RWPE1 (cell line): ENCODE measurements around the gene KLHDC7A.

Source experiments
- CTCF ChIA-PET: fragments of 350-600 bp; sonication (Branson Sonifier 250); formaldehyde crosslinking; extraction: SDS; loops from one replicate; lab custom pipeline; 2021; lab: Yijun Ruan, JAX
- POLR2A ChIA-PET: fragments of 400-600 bp; formaldehyde crosslinking; extraction: SDS; loops from one replicate; lab custom pipeline; 2020; ENCODE audit warnings: antibody characterized with exemption; ENCODE audit not compliant: low non-redundant PET; lab: Yijun Ruan, JAX
- DNase-seq: peaks from one replicate; pipeline ENCODE4 v3.0.0; 2012; ENCODE audit warnings: low spot score
- H3K27ac ChIP-seq: fragments of 450-650 bp; 2 replicates; pipeline ENCODE4 v1.5.1; 2017
- TF ChIP-seq, protein P1 (sequence below): fragments of 450-650 bp; conservative IDR thresholded peaks from 2 replicates; pipeline ENCODE4 v1.5.1; 2017; ENCODE audit warnings: low read depth, mild to moderate bottlenecking

Gene KLHDC7A

DNA sequence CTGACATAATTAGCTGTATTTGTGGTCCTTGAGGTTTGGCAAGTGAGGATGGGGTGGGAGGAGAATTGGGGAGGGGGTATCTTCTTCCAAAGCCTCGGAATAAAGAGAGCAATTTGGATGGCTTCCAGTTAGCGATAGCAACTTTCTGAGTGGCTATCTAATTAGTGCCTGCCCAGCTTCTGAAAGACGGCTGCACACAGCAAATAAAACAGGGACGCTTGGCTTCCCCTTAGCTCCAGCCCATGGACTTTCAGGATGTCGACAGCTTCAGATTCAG, 31.1 kb downstream of the KLHDC7A start:
- CTCF ChIA-PET = no interaction called here
- no peak for DNase-seq
- TF ChIP-seq, protein P1, sequence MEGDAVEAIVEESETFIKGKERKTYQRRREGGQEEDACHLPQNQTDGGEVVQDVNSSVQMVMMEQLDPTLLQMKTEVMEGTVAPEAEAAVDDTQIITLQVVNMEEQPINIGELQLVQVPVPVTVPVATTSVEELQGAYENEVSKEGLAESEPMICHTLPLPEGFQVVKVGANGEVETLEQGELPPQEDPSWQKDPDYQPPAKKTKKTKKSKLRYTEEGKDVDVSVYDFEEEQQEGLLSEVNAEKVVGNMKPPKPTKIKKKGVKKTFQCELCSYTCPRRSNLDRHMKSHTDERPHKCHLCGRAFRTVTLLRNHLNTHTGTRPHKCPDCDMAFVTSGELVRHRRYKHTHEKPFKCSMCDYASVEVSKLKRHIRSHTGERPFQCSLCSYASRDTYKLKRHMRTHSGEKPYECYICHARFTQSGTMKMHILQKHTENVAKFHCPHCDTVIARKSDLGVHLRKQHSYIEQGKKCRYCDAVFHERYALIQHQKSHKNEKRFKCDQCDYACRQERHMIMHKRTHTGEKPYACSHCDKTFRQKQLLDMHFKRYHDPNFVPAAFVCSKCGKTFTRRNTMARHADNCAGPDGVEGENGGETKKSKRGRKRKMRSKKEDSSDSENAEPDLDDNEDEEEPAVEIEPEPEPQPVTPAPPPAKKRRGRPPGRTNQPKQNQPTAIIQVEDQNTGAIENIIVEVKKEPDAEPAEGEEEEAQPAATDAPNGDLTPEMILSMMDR = no peak
- no peak overlapping the region for H3K27ac ChIP-seq
- POLR2A ChIA-PET = no interaction called here

DNA sequence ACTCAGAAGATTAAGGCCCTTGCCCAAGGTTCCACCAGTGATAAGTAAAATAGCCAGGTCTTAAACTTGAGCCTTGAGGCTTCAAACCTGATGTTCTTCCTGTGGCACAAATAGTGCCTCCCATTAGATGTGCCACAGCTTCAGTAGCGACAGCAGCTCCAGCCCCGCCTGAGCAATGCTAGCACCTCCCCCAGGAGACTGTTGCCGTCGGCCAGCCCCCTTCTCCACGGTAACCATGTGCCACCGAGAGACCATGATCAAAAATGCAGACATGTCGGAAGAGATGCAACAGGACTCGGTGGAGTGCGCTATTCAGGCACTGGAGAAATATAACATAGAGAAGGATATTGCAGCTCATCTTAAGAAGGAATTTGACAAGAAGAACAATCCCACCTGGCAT, 32.2 kb downstream of the KLHDC7A start:
- DNase-seq = no peak
- CTCF ChIA-PET = no interaction called here
- H3K27ac ChIP-seq = no peak overlapping the region
- POLR2A ChIA-PET = no interaction called here
- TF ChIP-seq, protein P1 = no peak

- H3K27ac ChIP-seq = no peak overlapping the region
- TF ChIP-seq, protein P1 = no peak
- ChIA-PET POLR2A (no interaction called here), CTCF (no interaction called here)
- DNase-seq = no peak
Measured at GRCh38 chr1:18513995-18514394, 33.3 kb downstream of the KLHDC7A start.

GRCh38 chr1:18515120-18515667, 34.5 kb downstream of the KLHDC7A start:
- CTCF ChIA-PET = interaction anchor here (0.6 to 0.7 kb wide), 2 partner anchors 22 to 808 kb away, joined by 4 to 6 read pairs; no protein-coding TSS in a partner anchor
- TF ChIP-seq, protein P1 = no peak
- POLR2A ChIA-PET = no interaction called here
- no peak overlapping the region for H3K27ac ChIP-seq
- DNase-seq = no peak

DNA sequence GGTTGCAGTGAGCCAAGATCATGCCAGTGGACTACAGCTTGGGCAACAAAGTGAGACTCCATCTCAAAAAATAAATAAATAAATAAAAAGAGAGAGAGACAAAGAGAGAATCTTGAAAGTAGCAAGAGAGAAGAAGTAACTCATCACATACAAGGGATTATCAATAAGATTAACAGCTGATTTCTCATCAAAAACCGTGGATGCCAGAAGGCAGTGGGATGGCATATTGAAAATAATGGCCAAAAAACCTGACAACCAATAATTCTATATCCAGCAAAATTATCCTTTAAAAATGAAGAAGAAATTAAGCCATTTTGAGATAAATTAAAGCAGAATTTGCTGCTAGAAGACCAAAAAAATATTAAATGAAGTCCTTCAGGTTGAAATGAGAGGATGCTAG, 35.7 kb downstream of the KLHDC7A start:
- no peak overlapping the region for H3K27ac ChIP-seq
- DNase-seq = no peak
- CTCF ChIA-PET = interaction anchor here (0.6 kb wide), 1 partner anchor 349 kb away, joined by 3 read pairs; no protein-coding TSS in a partner anchor
- POLR2A ChIA-PET = no interaction called here
- TF ChIP-seq, protein P1 = no peak

DNA sequence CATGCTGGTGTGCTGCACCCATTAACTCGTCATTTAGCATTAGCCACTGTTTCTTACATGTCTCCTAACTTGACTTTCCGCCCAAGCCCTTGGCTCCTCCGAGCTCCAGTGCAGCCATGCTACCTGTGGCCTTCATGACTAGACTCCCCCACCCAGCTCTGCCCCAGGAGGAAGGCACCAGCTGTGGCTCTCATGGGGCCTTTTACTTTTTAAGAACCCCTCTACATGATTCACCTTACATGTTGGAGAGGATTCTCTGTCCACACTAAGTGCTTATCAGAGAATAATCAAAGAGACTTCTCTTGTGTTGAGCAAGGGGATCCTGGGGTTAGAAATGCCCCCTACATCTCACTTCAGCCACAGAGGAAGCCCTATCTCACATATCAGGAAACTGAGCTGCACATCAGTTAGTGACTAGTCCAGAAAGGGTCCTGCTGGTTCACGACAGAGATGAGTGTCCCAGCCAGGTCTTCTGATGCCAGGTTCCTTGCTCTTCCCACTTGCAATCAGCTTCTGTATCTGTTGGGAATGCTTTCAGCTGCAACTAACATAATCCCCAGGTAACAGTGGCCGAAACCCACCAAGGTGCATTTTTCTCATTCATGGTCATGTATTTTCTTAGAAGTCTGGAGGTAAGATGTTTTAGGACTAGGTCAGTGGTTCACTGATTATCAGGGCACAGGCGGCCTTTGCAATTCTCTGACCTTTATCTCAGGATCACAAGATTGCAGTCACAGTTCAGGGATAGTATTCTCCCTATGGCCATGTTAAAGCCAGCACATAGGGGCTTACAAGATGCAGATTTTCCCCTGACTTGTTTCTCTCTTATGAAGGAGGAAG, 45.9 kb downstream of the KLHDC7A start:
- CTCF ChIA-PET = no interaction called here
- TF ChIP-seq, protein P1 = no peak
- DNase-seq = no peak

More for the DNA sequence above, 45.9 kb downstream of the KLHDC7A start:
- no peak overlapping the region for H3K27ac ChIP-seq
- POLR2A ChIA-PET = no interaction called here
